ENCODE results near the gene WFS1. TPM values are rescaled to one million over a fixed set of nuclear protein-coding genes. Genes with fewer than 3 reads are reported as not detected.

The WFS1 gene
- total and polyA plus RNA-seq, 10 donors, result 4.9 to 62.2 (median 34.8) TPM

- Histone ChIP-seq H3K9me3 (no peaks in the 10 kb centered on the region), H3K27me3 (replicated peaks in 1 of 7) (peaks cover 0 to 48% (median 0%) of the 10 kb centered on the region in 7 donors), H3K36me3 (no peaks in the 10 kb centered on the region), H3K4me3 (no peak overlapping the region), H3K4me1 (no peaks in the 10 kb centered on the region), H3K27ac (no peak overlapping the region)
- WGBS, 5 donors, result 71 to 87% (median 74%) methylated on average over 12 to 18 of the region's 18 CpGs
- DNase-seq, result no peak
- intact Hi-C loops (cut with DNase I; ENCODE audit: low total_unique reads), result no loop called here
- TF ChIP-seq POLR2AphosphoS5 (IDR thresholded peaks at IDR 0.05) (no peak), CTCF (IDR thresholded peaks at IDR 0.05 in 8 of 11, conservative IDR thresholded peaks at IDR 0.05 in 3 of 11) (no peak), POLR2A (IDR thresholded peaks at IDR 0.05) (no peak)
Measured at GRCh38 chr4:6229671-6230501, 39.8 kb upstream of the WFS1 start.

DNA sequence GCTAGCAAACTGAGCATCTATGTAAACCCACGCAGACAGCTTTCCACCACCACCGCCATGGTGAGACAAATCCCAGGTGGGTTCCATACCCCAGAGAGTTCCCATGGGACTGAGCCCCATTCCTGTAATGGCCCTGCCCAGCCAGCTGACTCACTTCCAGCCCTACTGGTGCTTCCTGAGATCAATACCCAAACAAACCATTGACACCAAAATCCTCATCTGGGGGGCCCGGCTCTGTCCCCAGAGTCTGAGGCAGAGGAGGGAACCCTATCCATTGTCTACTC, 39.2 kb upstream of the WFS1 start:
- WGBS, 5 donors, result 0 to 68% (median 57%) methylated on average over 1 to 3 of the region's 3 CpGs
- Histone ChIP-seq H3K9me3 (no peaks in the 10 kb centered on the region), H3K4me1 (no peaks in the 10 kb centered on the region), H3K27ac (no peak overlapping the region), H3K27me3 (replicated peaks in 1 of 7) (peaks cover 0 to 48% (median 0%) of the 10 kb centered on the region in 7 donors), H3K36me3 (no peaks in the 10 kb centered on the region), H3K4me3 (no peak overlapping the region)
- no peak for DNase-seq
- TF ChIP-seq CTCF (IDR thresholded peaks at IDR 0.05 in 8 of 11, conservative IDR thresholded peaks at IDR 0.05 in 3 of 11) (no peak), POLR2A (IDR thresholded peaks at IDR 0.05) (no peak), POLR2AphosphoS5 (IDR thresholded peaks at IDR 0.05) (no peak)
- intact Hi-C loops (cut with DNase I; ENCODE audit: low total_unique reads), result no loop called here

DNA sequence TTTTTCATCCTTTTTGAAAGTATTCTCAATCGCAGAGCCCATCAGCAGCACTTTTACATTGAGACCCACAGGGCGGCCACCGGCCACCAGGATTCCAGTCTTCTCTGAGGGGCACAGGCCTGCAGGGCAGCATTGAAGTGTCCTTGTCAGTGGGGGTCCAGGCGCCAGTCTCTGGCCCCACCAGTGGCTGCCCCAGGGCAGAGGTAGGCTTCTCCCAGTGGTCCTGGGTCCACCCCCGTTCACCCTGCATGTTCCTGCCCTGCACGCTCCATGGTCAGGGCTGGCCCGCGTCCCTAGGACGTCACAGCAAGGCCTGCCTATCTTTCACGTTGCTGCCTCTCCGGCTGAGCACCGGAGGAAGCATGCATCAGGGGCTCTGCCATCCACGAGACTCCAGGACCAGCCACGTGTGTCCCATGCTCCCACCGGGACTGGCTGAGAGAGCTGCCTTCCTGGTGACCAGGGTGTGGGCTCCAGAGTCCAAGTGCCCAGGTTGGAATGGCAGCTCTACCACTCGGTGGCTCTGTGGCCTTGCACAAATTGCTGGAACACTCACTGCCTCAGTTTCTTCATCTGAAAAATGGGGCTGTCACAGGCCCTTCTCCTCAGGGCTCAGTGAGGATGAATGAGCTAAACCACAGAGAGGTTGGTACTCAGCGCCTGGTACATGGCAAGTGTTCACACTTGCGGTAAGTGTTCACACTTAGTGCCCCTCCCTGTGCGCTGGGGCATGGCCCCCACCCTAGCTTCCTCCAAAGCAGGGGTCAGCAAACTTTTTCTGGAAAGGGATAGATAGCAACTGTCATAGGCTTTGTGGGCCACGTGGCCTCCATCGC, 38.6 kb upstream of the WFS1 start:
- WGBS, 5 donors, result 88 to 91% (median 89%) methylated on average over 19 to 21 of the region's 21 CpGs
- no peaks in the 10 kb centered on the region for H3K36me3 ChIP-seq
- H3K27ac ChIP-seq, result no peak overlapping the region
- no peaks in the 10 kb centered on the region for H3K4me1 ChIP-seq
- no peak overlapping the region for H3K4me3 ChIP-seq
- intact Hi-C loops (cut with DNase I; ENCODE audit: low total_unique reads), result no loop called here
- H3K9me3 ChIP-seq, result no peaks in the 10 kb centered on the region
- DNase-seq, result no peak
- TF ChIP-seq CTCF (IDR thresholded peaks at IDR 0.05 in 8 of 11, conservative IDR thresholded peaks at IDR 0.05 in 3 of 11) (no peak), POLR2A (IDR thresholded peaks at IDR 0.05) (no peak), POLR2AphosphoS5 (IDR thresholded peaks at IDR 0.05) (no peak)
- peaks cover 0 to 42% (median 0%) of the 10 kb centered on the region in 7 donors for H3K27me3 ChIP-seq (replicated peaks in 1 of 7)

DNA sequence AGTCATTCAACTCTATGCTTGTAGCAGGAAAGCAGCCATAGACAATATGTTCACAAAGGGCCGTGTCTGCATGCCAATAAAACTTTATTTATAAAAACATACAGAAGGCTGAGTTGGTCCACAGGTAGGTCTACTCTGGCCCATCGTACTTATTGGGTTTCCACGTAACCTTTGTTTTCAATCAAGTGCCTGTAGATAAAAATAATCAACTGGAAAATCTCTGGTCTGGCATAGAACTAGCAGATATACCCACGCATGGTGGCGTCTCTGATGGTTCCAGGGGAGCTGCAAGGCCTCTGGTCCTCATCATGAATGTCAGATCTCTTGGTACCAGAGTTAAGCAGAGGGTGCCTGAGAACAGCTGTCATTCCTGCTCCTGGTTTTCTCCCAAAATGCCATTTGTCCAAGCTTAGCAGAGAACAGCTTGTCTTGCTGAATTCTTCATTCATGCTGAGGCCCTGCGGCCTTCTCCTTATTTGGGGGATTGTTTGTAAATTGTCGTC, 37.9 kb upstream of the WFS1 start:
- Histone ChIP-seq H3K9me3 (no peaks in the 10 kb centered on the region), H3K27me3 (replicated peaks in 1 of 7) (peaks cover 0 to 37% (median 0%) of the 10 kb centered on the region in 7 donors), H3K36me3 (no peaks in the 10 kb centered on the region), H3K27ac (no peak overlapping the region), H3K4me1 (no peaks in the 10 kb centered on the region), H3K4me3 (no peak overlapping the region)
- 76 to 83% (median 79%) methylated on average over 7 of the region's 7 CpGs for WGBS, 5 donors
- no peak for DNase-seq
- intact Hi-C loops (cut with DNase I; ENCODE audit: low total_unique reads), result no loop called here
- no peak for TF ChIP-seq POLR2A (IDR thresholded peaks at IDR 0.05)
- TF ChIP-seq CTCF (IDR thresholded peaks at IDR 0.05 in 8 of 11, conservative IDR thresholded peaks at IDR 0.05 in 3 of 11), result no peak
- TF ChIP-seq POLR2AphosphoS5 (IDR thresholded peaks at IDR 0.05), result no peak
